K562 (cell line): ENCODE results near the gene NEU1. TPM values are rescaled to one million over a fixed set of nuclear protein-coding genes. Genes with fewer than 3 reads are reported as not detected.

Experiments used
- BHLHE40 ChIP-seq: IDR thresholded peaks from 2 replicates; pipeline ENCODE4 v1.6.1; 2011; ENCODE audit warnings: low read length, improper control_type of control experiment
- DNMT1 ChIP-seq: fragments of 450-650 bp; IDR thresholded peaks from 2 replicates; pipeline ENCODE4 v1.6.1; 2016; ENCODE audit warnings: antibody characterized with exemption, mild to moderate bottlenecking
- ERF ChIP-seq: fragments of 450-650 bp; formaldehyde crosslinking; IDR thresholded peaks from 2 replicates; pipeline ENCODE4 v1.4.0; 2020; ENCODE audit warnings: mild to moderate bottlenecking, mixed read lengths
- ETV5 ChIP-seq: sonication (generic); formaldehyde crosslinking; IDR thresholded peaks from 2 replicates; pipeline ENCODE4 v1.4.0; 2020; ENCODE audit warnings: low read depth, mild to moderate bottlenecking, missing genetic modification reagents
- FOXA1 ChIP-seq: fragments of 450-650 bp; IDR thresholded peaks from 2 replicates; pipeline ENCODE4 v1.6.1; 2016; ENCODE audit warnings: mild to moderate bottlenecking, borderline replicate concordance
- KLF1 ChIP-seq: fragments of 450-650 bp; IDR thresholded peaks from 2 replicates; pipeline ENCODE4 v1.6.1; 2016; ENCODE audit warnings: missing genetic modification characterization, missing compliant biosample characterization
- NCOA4 ChIP-seq: fragments of 450-650 bp; IDR thresholded peaks from 2 replicates; pipeline ENCODE4 v1.6.1; 2018; ENCODE audit warnings: mild to moderate bottlenecking; ENCODE audit not compliant: partially characterized antibody
- NONO ChIP-seq, 2 experiments: fragments of 200-400 bp in 1 of 2; fragments of 450-650 bp in 1 of 2; formaldehyde crosslinking in 1 of 2; IDR thresholded peaks; 2 replicates each; pipeline ENCODE4 v1.6.1; 2017; ENCODE audit warnings: low read depth in 2 of 2, mild to moderate bottlenecking in 2 of 2, moderate library complexity in 2 of 2, low read length in 1 of 2
- POLR2H ChIP-seq: IDR thresholded peaks from 2 replicates; pipeline ENCODE4 v1.6.1; 2016; ENCODE audit warnings: missing genetic modification characterization, low read depth, mild to moderate bottlenecking, control low read depth, missing compliant biosample characterization, moderate library complexity
- RAD21 ChIP-seq, 2 experiments: fragments of 250-450 bp in 1 of 2; fragments of 450-650 bp in 1 of 2; sonication (Bioruptor Pico) in 1 of 2; formaldehyde crosslinking in 1 of 2; IDR thresholded peaks in 1 of 2; conservative IDR thresholded peaks in 1 of 2; 2 replicates each; pipeline versions ENCODE4 v1.4.0 to v1.8.0; 2020 to 2022; ENCODE audit warnings: mild to moderate bottlenecking in 2 of 2, moderate library complexity in 1 of 2
- SMARCC2 ChIP-seq: fragments of 450-650 bp; IDR thresholded peaks from 2 replicates; pipeline ENCODE4 v1.6.1; 2017; ENCODE audit warnings: antibody characterized with exemption, moderate library complexity, mild to moderate bottlenecking, low read depth
- SOX6 ChIP-seq: fragments of 450-650 bp; IDR thresholded peaks from 2 replicates; pipeline ENCODE4 v1.6.1; 2014; ENCODE audit warnings: mild to moderate bottlenecking
- ZHX1 ChIP-seq: fragments of 150-350 bp; conservative IDR thresholded peaks from 2 replicates; pipeline ENCODE4 v1.6.1; 2014; ENCODE audit warnings: low read length
- ZKSCAN1 ChIP-seq: fragments of 150-350 bp; IDR thresholded peaks from 2 replicates; pipeline ENCODE4 v1.6.1; 2016; ENCODE audit warnings: low read depth, low read length
- polyA plus RNA-seq, 8 experiments: library from polyadenylated mRNA; depleted of rRNA in 4 of 8; stranded (reverse) in 5 of 8; unstranded in 3 of 8; fragments of >200 nt; fragmentation: Nextera tagmentation in 2 of 8; fragmentation: Illumina TruSeq in 1 of 8; extraction: Ambion mirVana in 2 of 8; extraction: Trizol in 1 of 8; gene quantifications; 2 replicates each; pipeline versions ENCODE4 v1.2.1 to v1.2.3, GENCODE V29; 2011 to 2014; ENCODE audit warnings: inconsistent platforms in 1 of 8, missing spikeins in 1 of 8
- total RNA-seq, 7 experiments: library from RNA; depleted of rRNA in 6 of 7; stranded (reverse); fragments of >200 nt in 6 of 7; fragmentation: Illumina TruSeq in 2 of 7; extraction: Trizol in 2 of 7; gene quantifications; 2 replicates each; pipeline versions ENCODE4 v1.2.1 to v1.2.3, GENCODE V29; 2011 to 2021; ENCODE audit warnings: low replicate concordance in 1 of 7
- TF ChIP-seq, protein P1 (sequence below): sonication (generic); formaldehyde crosslinking; IDR thresholded peaks from 2 replicates; pipeline ENCODE4 v1.8.1; 2023; ENCODE audit warnings: missing genetic modification reagents, mild to moderate bottlenecking, borderline replicate concordance
- TF ChIP-seq, protein P2 (sequence below): sonication (generic); formaldehyde crosslinking; IDR thresholded peaks from 2 replicates; pipeline ENCODE4 v1.8.0; 2022; ENCODE audit warnings: mild to moderate bottlenecking, missing genetic modification reagents

The NEU1 gene
- total and polyA plus RNA-seq, 9 of the 15 experiments (the other 6 are each of a cell fraction or from before 2014, with no cell fraction given), result 14.8 to 67.8 (median 51.0) TPM

GRCh38 chr6:31821301-31822035 is 41.2 kb downstream of the NEU1 start (continued):
- TF ChIP-seq, protein P1, sequence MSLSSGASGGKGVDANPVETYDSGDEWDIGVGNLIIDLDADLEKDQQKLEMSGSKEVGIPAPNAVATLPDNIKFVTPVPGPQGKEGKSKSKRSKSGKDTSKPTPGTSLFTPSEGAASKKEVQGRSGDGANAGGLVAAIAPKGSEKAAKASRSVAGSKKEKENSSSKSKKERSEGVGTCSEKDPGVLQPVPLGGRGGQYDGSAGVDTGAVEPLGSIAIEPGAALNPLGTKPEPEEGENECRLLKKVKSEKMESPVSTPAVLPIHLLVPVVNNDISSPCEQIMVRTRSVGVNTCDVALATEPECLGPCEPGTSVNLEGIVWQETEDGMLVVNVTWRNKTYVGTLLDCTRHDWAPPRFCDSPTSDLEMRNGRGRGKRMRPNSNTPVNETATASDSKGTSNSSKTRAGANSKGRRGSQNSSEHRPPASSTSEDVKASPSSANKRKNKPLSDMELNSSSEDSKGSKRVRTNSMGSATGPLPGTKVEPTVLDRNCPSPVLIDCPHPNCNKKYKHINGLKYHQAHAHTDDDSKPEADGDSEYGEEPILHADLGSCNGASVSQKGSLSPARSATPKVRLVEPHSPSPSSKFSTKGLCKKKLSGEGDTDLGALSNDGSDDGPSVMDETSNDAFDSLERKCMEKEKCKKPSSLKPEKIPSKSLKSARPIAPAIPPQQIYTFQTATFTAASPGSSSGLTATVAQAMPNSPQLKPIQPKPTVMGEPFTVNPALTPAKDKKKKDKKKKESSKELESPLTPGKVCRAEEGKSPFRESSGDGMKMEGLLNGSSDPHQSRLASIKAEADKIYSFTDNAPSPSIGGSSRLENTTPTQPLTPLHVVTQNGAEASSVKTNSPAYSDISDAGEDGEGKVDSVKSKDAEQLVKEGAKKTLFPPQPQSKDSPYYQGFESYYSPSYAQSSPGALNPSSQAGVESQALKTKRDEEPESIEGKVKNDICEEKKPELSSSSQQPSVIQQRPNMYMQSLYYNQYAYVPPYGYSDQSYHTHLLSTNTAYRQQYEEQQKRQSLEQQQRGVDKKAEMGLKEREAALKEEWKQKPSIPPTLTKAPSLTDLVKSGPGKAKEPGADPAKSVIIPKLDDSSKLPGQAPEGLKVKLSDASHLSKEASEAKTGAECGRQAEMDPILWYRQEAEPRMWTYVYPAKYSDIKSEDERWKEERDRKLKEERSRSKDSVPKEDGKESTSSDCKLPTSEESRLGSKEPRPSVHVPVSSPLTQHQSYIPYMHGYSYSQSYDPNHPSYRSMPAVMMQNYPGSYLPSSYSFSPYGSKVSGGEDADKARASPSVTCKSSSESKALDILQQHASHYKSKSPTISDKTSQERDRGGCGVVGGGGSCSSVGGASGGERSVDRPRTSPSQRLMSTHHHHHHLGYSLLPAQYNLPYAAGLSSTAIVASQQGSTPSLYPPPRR (CRISPR knock-in tag), result no peak
- TF ChIP-seq DNMT1, result no peak
- TF ChIP-seq, protein P2, sequence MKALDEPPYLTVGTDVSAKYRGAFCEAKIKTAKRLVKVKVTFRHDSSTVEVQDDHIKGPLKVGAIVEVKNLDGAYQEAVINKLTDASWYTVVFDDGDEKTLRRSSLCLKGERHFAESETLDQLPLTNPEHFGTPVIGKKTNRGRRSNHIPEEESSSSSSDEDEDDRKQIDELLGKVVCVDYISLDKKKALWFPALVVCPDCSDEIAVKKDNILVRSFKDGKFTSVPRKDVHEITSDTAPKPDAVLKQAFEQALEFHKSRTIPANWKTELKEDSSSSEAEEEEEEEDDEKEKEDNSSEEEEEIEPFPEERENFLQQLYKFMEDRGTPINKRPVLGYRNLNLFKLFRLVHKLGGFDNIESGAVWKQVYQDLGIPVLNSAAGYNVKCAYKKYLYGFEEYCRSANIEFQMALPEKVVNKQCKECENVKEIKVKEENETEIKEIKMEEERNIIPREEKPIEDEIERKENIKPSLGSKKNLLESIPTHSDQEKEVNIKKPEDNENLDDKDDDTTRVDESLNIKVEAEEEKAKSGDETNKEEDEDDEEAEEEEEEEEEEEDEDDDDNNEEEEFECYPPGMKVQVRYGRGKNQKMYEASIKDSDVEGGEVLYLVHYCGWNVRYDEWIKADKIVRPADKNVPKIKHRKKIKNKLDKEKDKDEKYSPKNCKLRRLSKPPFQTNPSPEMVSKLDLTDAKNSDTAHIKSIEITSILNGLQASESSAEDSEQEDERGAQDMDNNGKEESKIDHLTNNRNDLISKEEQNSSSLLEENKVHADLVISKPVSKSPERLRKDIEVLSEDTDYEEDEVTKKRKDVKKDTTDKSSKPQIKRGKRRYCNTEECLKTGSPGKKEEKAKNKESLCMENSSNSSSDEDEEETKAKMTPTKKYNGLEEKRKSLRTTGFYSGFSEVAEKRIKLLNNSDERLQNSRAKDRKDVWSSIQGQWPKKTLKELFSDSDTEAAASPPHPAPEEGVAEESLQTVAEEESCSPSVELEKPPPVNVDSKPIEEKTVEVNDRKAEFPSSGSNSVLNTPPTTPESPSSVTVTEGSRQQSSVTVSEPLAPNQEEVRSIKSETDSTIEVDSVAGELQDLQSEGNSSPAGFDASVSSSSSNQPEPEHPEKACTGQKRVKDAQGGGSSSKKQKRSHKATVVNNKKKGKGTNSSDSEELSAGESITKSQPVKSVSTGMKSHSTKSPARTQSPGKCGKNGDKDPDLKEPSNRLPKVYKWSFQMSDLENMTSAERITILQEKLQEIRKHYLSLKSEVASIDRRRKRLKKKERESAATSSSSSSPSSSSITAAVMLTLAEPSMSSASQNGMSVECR (CRISPR knock-in tag), result no peak
- TF ChIP-seq NCOA4, result no peak
- no peak for TF ChIP-seq ETV5 (CRISPR knock-in tag)
- no peak for TF ChIP-seq POLR2H (tag)
- no peak for TF ChIP-seq RAD21 (CRISPR knock-in tag; conservative IDR thresholded peaks at IDR 0.05 in 1 of 2, IDR thresholded peaks at IDR 0.05 in 1 of 2)
- no peak for TF ChIP-seq ZKSCAN1
- no peak for TF ChIP-seq SMARCC2
- peak; percentile 41; the same call in 1 of the 2 replicates for TF ChIP-seq ERF (CRISPR knock-in tag)
- no peak for TF ChIP-seq FOXA1
- TF ChIP-seq BHLHE40, result 0 out of 2 replicates have a peak, but pooled peaks have one; percentile 7
- TF ChIP-seq SOX6, result no peak
- TF ChIP-seq ZHX1, result no peak
- TF ChIP-seq KLF1 (tag), result peak; percentile 86
- TF ChIP-seq NONO (IDR thresholded peaks at IDR 0.05; ENCODE audit: low read depth in 2 of 2, low read length in 1 of 2), result no peak
